ENCODE measurements around the gene ADGRL3. TPM values are rescaled to one million over a fixed set of nuclear protein-coding genes. Genes with fewer than 3 reads are reported as not detected.

Gene ADGRL3
- total RNA-seq, 3 donors from 2014 or later (not counting 1 experiment from before 2014, with no cell fraction given): not detected

DNA sequence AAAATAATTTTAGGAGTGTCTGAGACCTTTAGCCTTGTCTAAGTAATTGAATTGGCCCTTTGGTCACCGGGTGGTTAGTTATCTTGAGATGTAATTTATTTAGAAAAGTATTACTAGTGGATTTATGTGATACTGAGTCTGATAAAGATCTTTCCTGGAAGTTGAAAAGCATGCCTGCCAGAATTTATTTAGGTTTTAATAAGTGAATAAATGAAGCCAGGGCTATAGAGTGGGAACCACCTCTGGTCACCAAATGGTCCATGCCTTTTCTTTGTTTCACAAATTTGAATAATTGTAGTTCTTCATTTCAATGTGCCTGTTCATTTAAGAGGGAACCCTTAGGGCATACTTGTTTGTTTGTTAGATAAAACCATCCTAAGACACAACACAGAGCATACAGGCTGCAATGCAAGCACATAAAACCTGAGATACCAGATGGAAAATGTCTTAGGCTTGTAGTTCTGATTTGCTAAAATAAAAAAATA lies 627.8 kb downstream of the ADGRL3 start:
- Histone ChIP-seq H3K36me3 (ENCODE audit: control insufficient read depth, insufficient read depth, low read length) (no peaks in the 10 kb centered on the region), H3K4me1 (ENCODE audit: control insufficient read depth, insufficient read depth, low read length) (no peaks in the 10 kb centered on the region), H3K27me3 (ENCODE audit: control insufficient read depth, insufficient read depth, low read length) (no peaks in the 10 kb centered on the region), H3K9me3 (ENCODE audit: control insufficient read depth, insufficient read depth, low read length) (no peaks in the 10 kb centered on the region), H3K27ac (ENCODE audit: low read length) (no peak overlapping the region), H3K4me3 (ENCODE audit: low read length) (no peak overlapping the region)
- no peak overlapping the region for H3K27ac Mint-ChIP-seq
- intact Hi-C loops (cut with micrococcal nuclease): no loop called here
- no peaks in the 10 kb centered on the region for H3K4me1 Mint-ChIP-seq
- ATAC-seq (no peak), DNase-seq (no peak)
- no peak overlapping the region for H3K4me3 Mint-ChIP-seq
- 4% methylated on average over 1 of the region's 1 CpG for WGBS (ENCODE audit: insufficient coverage)
- H3K9me3 Mint-ChIP-seq: peaks cover 7 to 14% of the 10 kb centered on the region in 2 donors
- H3K27me3 Mint-ChIP-seq (ENCODE audit: low read depth in 2 of 2): no peaks in the 10 kb centered on the region
- TF ChIP-seq, protein P1, sequence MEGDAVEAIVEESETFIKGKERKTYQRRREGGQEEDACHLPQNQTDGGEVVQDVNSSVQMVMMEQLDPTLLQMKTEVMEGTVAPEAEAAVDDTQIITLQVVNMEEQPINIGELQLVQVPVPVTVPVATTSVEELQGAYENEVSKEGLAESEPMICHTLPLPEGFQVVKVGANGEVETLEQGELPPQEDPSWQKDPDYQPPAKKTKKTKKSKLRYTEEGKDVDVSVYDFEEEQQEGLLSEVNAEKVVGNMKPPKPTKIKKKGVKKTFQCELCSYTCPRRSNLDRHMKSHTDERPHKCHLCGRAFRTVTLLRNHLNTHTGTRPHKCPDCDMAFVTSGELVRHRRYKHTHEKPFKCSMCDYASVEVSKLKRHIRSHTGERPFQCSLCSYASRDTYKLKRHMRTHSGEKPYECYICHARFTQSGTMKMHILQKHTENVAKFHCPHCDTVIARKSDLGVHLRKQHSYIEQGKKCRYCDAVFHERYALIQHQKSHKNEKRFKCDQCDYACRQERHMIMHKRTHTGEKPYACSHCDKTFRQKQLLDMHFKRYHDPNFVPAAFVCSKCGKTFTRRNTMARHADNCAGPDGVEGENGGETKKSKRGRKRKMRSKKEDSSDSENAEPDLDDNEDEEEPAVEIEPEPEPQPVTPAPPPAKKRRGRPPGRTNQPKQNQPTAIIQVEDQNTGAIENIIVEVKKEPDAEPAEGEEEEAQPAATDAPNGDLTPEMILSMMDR (IDR thresholded peaks at IDR 0.05): no peak
- H3K36me3 Mint-ChIP-seq: peaks cover 7% of the 10 kb centered on the region

DNA sequence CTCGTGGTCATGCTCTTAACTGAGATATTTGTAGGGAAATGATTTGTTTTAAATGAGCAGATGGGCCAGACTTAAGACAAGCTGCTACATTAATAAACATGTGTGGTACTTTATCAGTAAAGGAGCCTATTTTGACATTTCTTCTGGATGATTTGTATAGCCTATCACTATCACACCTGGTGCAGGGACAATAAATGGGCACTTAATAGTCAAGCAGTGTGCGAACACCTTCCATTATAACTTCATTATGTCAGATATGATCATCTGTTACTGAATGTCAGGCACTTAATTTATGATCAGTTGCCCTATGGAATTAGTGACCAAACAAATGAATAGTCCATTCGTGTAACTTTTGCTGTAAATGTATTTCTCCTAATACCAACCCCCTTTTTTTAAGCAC lies 628.8 kb downstream of the ADGRL3 start:
- no peak overlapping the region for H3K4me3 Mint-ChIP-seq
- WGBS (ENCODE audit: insufficient coverage): 92% methylated on average over 2 of the region's 3 CpGs
- H3K27me3 Mint-ChIP-seq (ENCODE audit: low read depth in 2 of 2): no peaks in the 10 kb centered on the region
- Histone ChIP-seq H3K9me3 (ENCODE audit: control insufficient read depth, insufficient read depth, low read length) (no peaks in the 10 kb centered on the region), H3K4me3 (ENCODE audit: low read length) (no peak overlapping the region), H3K27me3 (ENCODE audit: control insufficient read depth, insufficient read depth, low read length) (no peaks in the 10 kb centered on the region), H3K36me3 (ENCODE audit: control insufficient read depth, insufficient read depth, low read length) (no peaks in the 10 kb centered on the region), H3K27ac (ENCODE audit: low read length) (no peak overlapping the region), H3K4me1 (ENCODE audit: control insufficient read depth, insufficient read depth, low read length) (no peaks in the 10 kb centered on the region)
- ATAC-seq (no peak), DNase-seq (no peak)
- TF ChIP-seq, protein P1 (IDR thresholded peaks at IDR 0.05): no peak
- no peaks in the 10 kb centered on the region for H3K4me1 Mint-ChIP-seq
- H3K9me3 Mint-ChIP-seq: peaks cover 7 to 17% of the 10 kb centered on the region in 2 donors
- H3K27ac Mint-ChIP-seq: no peak overlapping the region
- intact Hi-C loops (cut with micrococcal nuclease): no loop called here
- peaks cover 7% of the 10 kb centered on the region for H3K36me3 Mint-ChIP-seq

DNA sequence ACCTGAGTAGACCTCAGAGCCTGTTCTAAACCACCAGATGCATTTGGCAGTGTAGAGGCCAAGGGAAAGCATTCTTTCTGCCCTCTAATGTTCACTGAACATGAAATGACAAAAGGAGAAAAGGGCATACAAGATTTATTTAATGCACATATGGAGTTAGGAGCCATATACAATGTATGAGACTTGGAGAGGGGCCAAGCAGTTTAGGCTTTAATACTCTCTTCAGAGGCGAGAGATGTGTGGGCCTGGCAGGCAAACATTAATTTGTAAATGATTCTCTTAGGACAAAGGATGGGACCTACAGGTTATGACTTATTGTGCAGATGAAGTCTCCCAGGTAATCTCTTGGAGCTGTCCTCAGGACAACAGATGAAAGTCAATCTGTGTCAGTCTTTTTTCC lies 631.9 kb downstream of the ADGRL3 start:
- Histone ChIP-seq H3K4me1 (ENCODE audit: control insufficient read depth, insufficient read depth, low read length) (no peaks in the 10 kb centered on the region), H3K27ac (ENCODE audit: low read length) (no peak overlapping the region), H3K9me3 (ENCODE audit: control insufficient read depth, insufficient read depth, low read length) (no peaks in the 10 kb centered on the region), H3K4me3 (ENCODE audit: low read length) (no peak overlapping the region), H3K36me3 (ENCODE audit: control insufficient read depth, insufficient read depth, low read length) (no peaks in the 10 kb centered on the region), H3K27me3 (ENCODE audit: control insufficient read depth, insufficient read depth, low read length) (no peaks in the 10 kb centered on the region)
- no peak overlapping the region for H3K27ac Mint-ChIP-seq
- H3K36me3 Mint-ChIP-seq: peaks cover 7% of the 10 kb centered on the region
- intact Hi-C loops (cut with micrococcal nuclease): no loop called here
- H3K4me1 Mint-ChIP-seq: no peaks in the 10 kb centered on the region
- no peak for ATAC-seq
- no peak for DNase-seq
- 93% methylated on average over 1 of the region's 1 CpG for WGBS (ENCODE audit: insufficient coverage)
- H3K27me3 Mint-ChIP-seq (ENCODE audit: low read depth in 2 of 2): no peaks in the 10 kb centered on the region
- TF ChIP-seq, protein P1 (IDR thresholded peaks at IDR 0.05): no peak
- no peak overlapping the region for H3K4me3 Mint-ChIP-seq
- peaks cover 8 to 16% of the 10 kb centered on the region in 2 donors for H3K9me3 Mint-ChIP-seq

DNA sequence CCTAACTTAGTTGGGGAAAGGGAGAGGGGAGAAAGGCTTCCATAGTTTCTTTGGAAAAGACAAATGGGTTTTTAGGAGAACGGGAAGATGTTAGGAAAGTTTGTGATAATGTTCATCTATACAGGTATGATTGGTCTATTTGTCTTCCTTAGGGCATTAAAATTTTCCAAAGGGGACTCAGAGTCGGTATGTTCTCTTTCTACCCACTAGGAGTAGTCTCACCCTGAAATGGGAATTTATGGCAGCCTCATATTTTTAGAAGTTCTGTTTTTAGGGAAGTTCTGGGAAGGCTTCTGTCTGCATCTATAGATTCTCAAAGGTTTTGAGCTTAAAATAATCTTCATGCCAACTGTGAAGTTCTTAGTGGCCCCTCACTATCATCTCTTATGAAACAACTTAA lies 637.3 kb downstream of the ADGRL3 start:
- 100% methylated on average over 1 of the region's 2 CpGs for WGBS (ENCODE audit: insufficient coverage)
- intact Hi-C loops (cut with micrococcal nuclease): no loop called here
- Histone ChIP-seq H3K36me3 (ENCODE audit: control insufficient read depth, insufficient read depth, low read length) (no peaks in the 10 kb centered on the region), H3K4me3 (ENCODE audit: low read length) (no peak overlapping the region), H3K27ac (ENCODE audit: low read length) (no peak overlapping the region), H3K27me3 (ENCODE audit: control insufficient read depth, insufficient read depth, low read length) (no peaks in the 10 kb centered on the region), H3K4me1 (ENCODE audit: control insufficient read depth, insufficient read depth, low read length) (no peaks in the 10 kb centered on the region), H3K9me3 (ENCODE audit: control insufficient read depth, insufficient read depth, low read length) (no peaks in the 10 kb centered on the region)
- H3K9me3 Mint-ChIP-seq: peaks cover 7 to 16% of the 10 kb centered on the region in 2 donors
- no peak overlapping the region for H3K4me3 Mint-ChIP-seq
- no peak for ATAC-seq
- H3K27me3 Mint-ChIP-seq (ENCODE audit: low read depth in 2 of 2): no peaks in the 10 kb centered on the region
- no peaks in the 10 kb centered on the region for H3K4me1 Mint-ChIP-seq
- DNase-seq: no peak
- H3K36me3 Mint-ChIP-seq: no peaks in the 10 kb centered on the region
- no peak overlapping the region for H3K27ac Mint-ChIP-seq
- TF ChIP-seq, protein P1 (IDR thresholded peaks at IDR 0.05): no peak
